Neuron (in vitro differentiated cells): Measurements from ENCODE around the gene STXBP6.

Experiments used
- H2AFZ ChIP-seq: one replicate; pipeline ENCODE4 v1.6.1; 2013; ENCODE audit warnings: low read depth, mild to moderate bottlenecking, inconsistent platforms, low read length, moderate library complexity
- H3K27me3 ChIP-seq: one replicate; pipeline ENCODE4 v1.6.1; 2013; ENCODE audit warnings: low read length; ENCODE audit not compliant: insufficient read depth
- H3K36me3 ChIP-seq: one replicate; pipeline ENCODE4 v1.6.1; 2013; ENCODE audit warnings: low read length; ENCODE audit not compliant: insufficient read depth
- H3K4me1 ChIP-seq: one replicate; pipeline ENCODE4 v1.6.1; 2013; ENCODE audit warnings: low read length; ENCODE audit not compliant: insufficient read depth
- H3K4me3 ChIP-seq: 2 replicates; pipeline ENCODE4 v1.5.1; 2013; ENCODE audit warnings: mild to moderate bottlenecking, low read length, moderate library complexity
- H3K9me3 ChIP-seq: one replicate; pipeline ENCODE4 v1.6.1; 2013; ENCODE audit warnings: low read length

Gene STXBP6

DNA sequence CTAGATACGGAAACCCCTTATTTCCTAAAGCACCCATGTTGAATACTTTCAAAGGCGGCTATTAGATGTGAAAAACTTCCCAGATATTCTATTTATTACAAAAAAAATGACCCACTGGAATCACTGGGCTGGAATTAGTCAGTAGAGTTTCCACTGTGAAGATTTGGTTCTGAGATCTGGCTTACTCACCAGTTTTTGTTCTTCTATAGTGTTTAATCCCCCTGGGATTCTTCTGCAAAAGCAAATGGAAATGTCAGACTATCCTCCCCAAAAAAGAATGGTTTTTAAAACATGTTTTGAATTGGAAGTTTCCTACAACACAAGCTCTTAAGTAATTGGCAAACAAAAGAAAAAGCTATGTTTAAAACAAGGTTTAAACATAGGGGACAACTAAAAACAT lies 166.4 kb downstream of the STXBP6 start:
- Histone ChIP-seq H3K4me3 (no peak overlapping the region), H3K36me3 (no peaks in the 10 kb centered on the region), H2AFZ (no peak overlapping the region), H3K4me1 (no peaks in the 10 kb centered on the region), H3K9me3 (no peaks in the 10 kb centered on the region), H3K27me3 (no peaks in the 10 kb centered on the region)

- Histone ChIP-seq H3K9me3 (no peaks in the 10 kb centered on the region), H3K4me3 (no peak overlapping the region), H2AFZ (no peak overlapping the region), H3K36me3 (no peaks in the 10 kb centered on the region), H3K4me1 (no peaks in the 10 kb centered on the region), H3K27me3 (no peaks in the 10 kb centered on the region)
These were observed 168.6 kb downstream of the STXBP6 start for GRCh38 chr14:24881116-24881893.

- no peaks in the 10 kb centered on the region for H3K27me3 ChIP-seq
- H3K4me3 ChIP-seq, result no peak overlapping the region
- H3K9me3 ChIP-seq, result no peaks in the 10 kb centered on the region
- no peak overlapping the region for H2AFZ ChIP-seq
- no peaks in the 10 kb centered on the region for H3K36me3 ChIP-seq
- no peaks in the 10 kb centered on the region for H3K4me1 ChIP-seq
These were observed 169.3 kb downstream of the STXBP6 start for GRCh38 chr14:24880689-24881088.

- no peaks in the 10 kb centered on the region for H3K4me1 ChIP-seq
- no peak overlapping the region for H2AFZ ChIP-seq
- no peaks in the 10 kb centered on the region for H3K27me3 ChIP-seq
- H3K4me3 ChIP-seq, result no peak overlapping the region
- no peaks in the 10 kb centered on the region for H3K9me3 ChIP-seq
- H3K36me3 ChIP-seq, result no peaks in the 10 kb centered on the region
These were observed 170.1 kb downstream of the STXBP6 start for GRCh38 chr14:24879661-24880386.

DNA sequence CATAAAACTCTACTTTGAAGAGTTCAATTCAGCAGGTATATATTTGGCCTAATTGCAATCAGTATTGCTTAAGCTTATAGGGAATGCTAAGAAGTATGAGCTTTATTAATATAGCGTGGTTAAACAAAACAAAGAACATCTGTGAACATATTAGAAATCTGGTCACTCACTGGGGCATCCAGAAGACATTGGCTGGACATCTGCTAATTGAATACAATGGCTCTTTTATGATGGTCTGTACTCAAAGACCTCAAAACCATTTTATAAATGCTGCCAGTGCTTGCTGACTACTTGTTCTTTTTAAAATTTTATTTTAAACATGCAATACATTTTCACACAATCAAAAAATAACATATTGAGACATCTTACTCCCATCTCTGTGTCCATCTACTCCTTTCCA lies 173.0 kb downstream of the STXBP6 start:
- H3K4me3 ChIP-seq, result no peak overlapping the region
- H3K4me1 ChIP-seq, result no peaks in the 10 kb centered on the region
- no peaks in the 10 kb centered on the region for H3K9me3 ChIP-seq
- H2AFZ ChIP-seq, result no peak overlapping the region
- H3K27me3 ChIP-seq, result no peaks in the 10 kb centered on the region
- H3K36me3 ChIP-seq, result no peaks in the 10 kb centered on the region

DNA sequence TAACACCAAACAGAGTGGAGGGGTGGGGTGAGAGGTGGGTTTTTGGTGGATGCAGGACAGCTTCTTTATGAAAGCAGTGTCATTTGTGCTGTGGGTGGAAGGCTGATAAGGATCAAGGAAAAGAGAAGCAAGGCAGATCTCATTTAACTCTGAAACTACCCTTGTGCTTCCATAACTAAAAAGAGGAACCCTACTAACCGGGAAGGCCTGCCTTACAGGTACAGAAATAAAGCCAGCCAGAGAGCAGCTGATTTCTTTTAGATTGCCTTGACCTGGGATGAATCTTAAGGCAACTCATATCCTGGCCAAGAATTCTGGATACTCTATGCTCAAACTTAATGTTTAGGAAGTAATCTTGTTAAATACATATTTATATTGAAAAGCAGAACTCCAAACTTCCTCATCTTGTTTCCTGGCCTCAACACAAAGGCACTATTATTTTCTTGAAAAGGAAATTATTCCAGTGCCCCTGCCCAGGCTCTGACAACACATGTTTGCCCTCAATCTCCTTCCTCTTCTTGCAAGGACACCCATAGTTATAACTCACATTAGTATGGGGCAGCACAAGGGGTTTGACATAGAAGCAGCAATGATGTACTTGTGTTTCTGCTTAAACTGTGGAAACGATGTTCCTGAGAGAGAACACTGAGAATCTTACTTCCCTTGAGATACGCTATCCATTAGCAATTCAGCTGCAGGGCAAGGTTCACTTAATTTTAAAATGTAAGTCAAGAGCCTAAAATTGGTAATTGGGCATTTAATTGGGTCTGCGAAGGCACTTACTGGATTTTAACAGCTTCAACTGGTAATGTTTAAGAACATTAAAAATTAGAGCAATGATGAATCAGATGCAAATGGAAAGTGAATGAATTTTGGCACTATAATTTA lies 173.7 kb downstream of the STXBP6 start:
- no peak overlapping the region for H3K4me3 ChIP-seq
- H3K4me1 ChIP-seq, result no peaks in the 10 kb centered on the region
- no peaks in the 10 kb centered on the region for H3K36me3 ChIP-seq
- H3K27me3 ChIP-seq, result no peaks in the 10 kb centered on the region
- no peaks in the 10 kb centered on the region for H3K9me3 ChIP-seq
- H2AFZ ChIP-seq, result no peak overlapping the region

DNA sequence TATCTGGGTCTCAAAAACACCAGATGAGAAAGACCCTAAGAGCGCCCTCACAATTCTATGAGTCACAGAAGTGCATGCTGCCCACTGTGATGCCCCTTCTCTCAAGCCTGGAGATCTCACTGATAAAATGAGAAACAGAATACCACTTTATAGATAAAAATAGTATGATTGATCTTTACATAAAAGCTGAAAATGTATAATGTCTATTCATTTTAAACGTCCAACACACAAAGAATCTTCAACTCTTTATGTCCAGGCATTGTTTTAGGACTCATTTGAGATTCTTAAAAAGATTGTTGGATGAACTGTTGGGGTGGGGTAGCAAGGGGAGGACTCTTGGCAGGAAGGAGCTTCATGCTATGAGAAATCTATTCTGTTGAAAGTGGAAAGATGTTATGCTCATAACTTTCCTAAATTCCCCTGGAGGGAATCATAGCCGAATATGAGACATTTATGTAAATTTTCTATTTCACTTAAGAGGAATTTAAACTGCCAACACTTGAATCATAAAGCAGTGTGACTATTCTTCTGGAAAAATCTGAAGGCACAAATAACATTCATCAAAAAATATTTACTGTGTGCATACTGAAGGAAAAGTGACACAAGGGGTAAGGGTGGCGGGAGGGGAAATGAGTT lies 174.6 kb downstream of the STXBP6 start:
- no peak overlapping the region for H2AFZ ChIP-seq
- no peaks in the 10 kb centered on the region for H3K27me3 ChIP-seq
- H3K36me3 ChIP-seq, result no peaks in the 10 kb centered on the region
- H3K4me3 ChIP-seq, result no peak overlapping the region
- H3K4me1 ChIP-seq, result no peaks in the 10 kb centered on the region
- no peaks in the 10 kb centered on the region for H3K9me3 ChIP-seq

- Histone ChIP-seq H2AFZ (no peak overlapping the region), H3K36me3 (no peaks in the 10 kb centered on the region), H3K4me3 (no peak overlapping the region), H3K27me3 (no peaks in the 10 kb centered on the region), H3K9me3 (no peaks in the 10 kb centered on the region), H3K4me1 (no peaks in the 10 kb centered on the region)
These were observed 175.3 kb downstream of the STXBP6 start for GRCh38 chr14:24874514-24875202.

DNA sequence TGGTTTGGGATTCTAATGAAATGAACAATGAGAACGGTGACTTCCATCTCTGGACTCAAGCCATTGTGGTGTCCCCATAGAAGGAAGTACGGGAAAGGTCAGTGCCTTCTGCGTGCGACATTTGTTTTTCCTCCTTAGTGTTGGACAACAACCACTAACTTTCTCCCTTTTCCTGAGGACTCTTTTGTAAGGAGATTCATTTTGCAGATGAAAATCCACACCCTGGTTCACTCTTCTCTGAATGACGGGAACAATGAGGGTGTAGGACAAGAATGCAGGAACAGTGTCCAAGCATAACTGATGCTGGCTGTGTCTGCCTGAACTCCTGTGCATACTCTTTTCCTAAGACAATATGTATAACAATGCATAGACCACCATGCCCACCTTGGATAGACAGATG lies 176.4 kb downstream of the STXBP6 start:
- no peaks in the 10 kb centered on the region for H3K27me3 ChIP-seq
- H3K36me3 ChIP-seq, result no peaks in the 10 kb centered on the region
- H3K4me3 ChIP-seq, result no peak overlapping the region
- H2AFZ ChIP-seq, result no peak overlapping the region
- H3K9me3 ChIP-seq, result no peaks in the 10 kb centered on the region
- H3K4me1 ChIP-seq, result no peaks in the 10 kb centered on the region

- Histone ChIP-seq H3K27me3 (no peaks in the 10 kb centered on the region), H3K4me3 (no peak overlapping the region), H3K4me1 (no peaks in the 10 kb centered on the region), H3K9me3 (no peaks in the 10 kb centered on the region), H2AFZ (no peak overlapping the region), H3K36me3 (no peaks in the 10 kb centered on the region)
These were observed 178.8 kb downstream of the STXBP6 start for GRCh38 chr14:24870949-24871701.

DNA sequence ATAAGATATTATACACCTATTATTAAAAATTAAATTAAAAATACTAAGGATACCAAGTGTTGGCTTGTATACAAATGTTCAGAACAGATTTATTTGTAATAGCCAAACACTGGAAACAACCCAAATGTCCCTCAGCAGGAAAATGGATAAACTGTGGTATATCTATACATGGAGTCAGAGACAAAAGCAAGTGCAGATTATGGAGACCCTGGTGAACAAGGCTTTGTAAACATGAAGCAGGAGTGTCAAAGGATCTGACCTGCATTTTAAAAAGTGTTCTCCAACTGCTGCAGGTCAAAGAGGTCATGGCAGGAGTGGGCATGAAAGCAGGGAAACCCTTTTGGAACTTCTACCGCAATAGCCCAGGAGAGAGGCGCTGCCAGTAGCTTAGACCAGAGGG lies 181.6 kb downstream of the STXBP6 start:
- Histone ChIP-seq H3K36me3 (no peaks in the 10 kb centered on the region), H2AFZ (no peak overlapping the region), H3K4me3 (no peak overlapping the region), H3K4me1 (no peaks in the 10 kb centered on the region), H3K27me3 (no peaks in the 10 kb centered on the region), H3K9me3 (no peaks in the 10 kb centered on the region)
